ENCODE measurements around the gene PEAR1. TPM values are rescaled to one million over a fixed set of nuclear protein-coding genes. Genes with fewer than 3 reads are reported as not detected.
A peak's percentile ranks its signal among the peaks of the same experiment; 100 is the strongest.

The PEAR1 gene
- total and polyA plus RNA-seq, 2 donors (not counting 1 experiment from before 2014, with no cell fraction given) = 2.6 to 41.5 TPM

DNA sequence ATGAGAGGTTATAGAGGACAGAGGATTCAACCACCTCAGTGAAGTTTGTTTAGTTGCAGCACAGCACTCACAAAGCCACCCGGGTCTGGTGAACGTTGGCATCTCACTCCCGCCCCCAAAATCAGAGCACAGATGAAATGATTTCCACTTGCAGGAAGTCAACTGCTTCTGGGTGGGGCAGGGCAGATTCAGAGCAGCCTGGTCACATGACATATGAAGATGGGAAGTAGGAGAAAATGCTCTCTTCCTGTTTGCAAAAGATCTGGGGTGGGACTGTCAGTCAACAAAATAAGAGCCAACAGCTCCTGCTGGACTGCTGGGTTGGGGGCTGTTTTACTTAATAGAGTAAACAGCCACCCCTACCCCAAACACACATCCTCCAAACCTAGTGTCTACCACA, 70.1 kb downstream of the PEAR1 start:
- H3K36me3 ChIP-seq (ENCODE audit: control insufficient read depth, insufficient read depth, low read length) = peaks cover 9% of the 10 kb centered on the region
- H3K4me2 ChIP-seq (ENCODE audit: extremely low read depth, insufficient read depth, low read length) = no peak overlapping the region
- no peak overlapping the region for H2AFZ ChIP-seq (ENCODE audit: low read length)
- TF ChIP-seq EZH2 (IDR thresholded peaks at IDR 0.05; ENCODE audit: low read length, missing control alignments) = no peak
- TF ChIP-seq, protein P1, sequence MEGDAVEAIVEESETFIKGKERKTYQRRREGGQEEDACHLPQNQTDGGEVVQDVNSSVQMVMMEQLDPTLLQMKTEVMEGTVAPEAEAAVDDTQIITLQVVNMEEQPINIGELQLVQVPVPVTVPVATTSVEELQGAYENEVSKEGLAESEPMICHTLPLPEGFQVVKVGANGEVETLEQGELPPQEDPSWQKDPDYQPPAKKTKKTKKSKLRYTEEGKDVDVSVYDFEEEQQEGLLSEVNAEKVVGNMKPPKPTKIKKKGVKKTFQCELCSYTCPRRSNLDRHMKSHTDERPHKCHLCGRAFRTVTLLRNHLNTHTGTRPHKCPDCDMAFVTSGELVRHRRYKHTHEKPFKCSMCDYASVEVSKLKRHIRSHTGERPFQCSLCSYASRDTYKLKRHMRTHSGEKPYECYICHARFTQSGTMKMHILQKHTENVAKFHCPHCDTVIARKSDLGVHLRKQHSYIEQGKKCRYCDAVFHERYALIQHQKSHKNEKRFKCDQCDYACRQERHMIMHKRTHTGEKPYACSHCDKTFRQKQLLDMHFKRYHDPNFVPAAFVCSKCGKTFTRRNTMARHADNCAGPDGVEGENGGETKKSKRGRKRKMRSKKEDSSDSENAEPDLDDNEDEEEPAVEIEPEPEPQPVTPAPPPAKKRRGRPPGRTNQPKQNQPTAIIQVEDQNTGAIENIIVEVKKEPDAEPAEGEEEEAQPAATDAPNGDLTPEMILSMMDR (conservative IDR thresholded peaks at IDR 0.05 in 1 of 2, IDR thresholded peaks at IDR 0.05 in 1 of 2; ENCODE audit: low read depth in 1 of 2, low read length in 2 of 2) = no peak
- H3K4me1 ChIP-seq (ENCODE audit: control insufficient read depth, extremely low read depth, insufficient read depth, low read length) = no peaks in the 10 kb centered on the region
- no peak overlapping the region for H3K27ac ChIP-seq (ENCODE audit: insufficient read depth, low read length)
- no peak overlapping the region for H3K4me3 ChIP-seq (replicated peaks in 1 of 4; ENCODE audit: control extremely low read depth in 1 of 4, insufficient read depth in 1 of 4, low read depth in 3 of 4, low read length in 4 of 4)
- no peaks in the 10 kb centered on the region for H3K79me2 ChIP-seq (ENCODE audit: control insufficient read depth, insufficient read depth, low read length)
- no peaks in the 10 kb centered on the region for H4K20me1 ChIP-seq (ENCODE audit: control insufficient read depth, extremely low read depth, insufficient read depth, low read length)
- no peaks in the 10 kb centered on the region for H3K27me3 ChIP-seq (ENCODE audit: control insufficient read depth, insufficient read depth, low read length)
- no peaks in the 10 kb centered on the region for H3K9me3 ChIP-seq (ENCODE audit: control insufficient read depth, insufficient read depth, low read depth, low read length)
- peak in 1 of 2 donors; percentile 3 for DNase-seq (ENCODE audit: low read depth in 2 of 2)
- H3K9ac ChIP-seq (ENCODE audit: insufficient read depth, low read length) = no peak overlapping the region

DNA sequence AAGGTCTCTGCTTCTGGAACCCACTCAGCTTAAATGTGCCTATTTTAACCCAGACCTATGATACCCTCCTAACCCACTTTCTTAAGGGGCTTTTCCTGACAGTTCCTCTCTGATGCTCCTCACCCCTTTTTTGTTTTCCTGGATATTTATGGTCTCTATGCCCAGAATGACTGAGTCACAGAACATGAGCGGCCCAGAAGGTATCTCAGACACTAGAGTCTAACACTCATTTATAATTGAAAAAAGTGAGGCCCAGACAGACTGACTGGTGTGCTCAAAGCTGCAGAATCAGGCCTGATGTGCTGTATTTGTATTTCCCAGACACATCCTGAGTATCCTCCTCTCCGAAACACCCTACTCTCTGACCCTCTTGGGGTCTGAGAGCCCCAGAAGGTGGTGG, 70.9 kb downstream of the PEAR1 start:
- no peaks in the 10 kb centered on the region for H4K20me1 ChIP-seq (ENCODE audit: control insufficient read depth, extremely low read depth, insufficient read depth, low read length)
- H3K27me3 ChIP-seq (ENCODE audit: control insufficient read depth, insufficient read depth, low read length) = no peaks in the 10 kb centered on the region
- H3K36me3 ChIP-seq (ENCODE audit: control insufficient read depth, insufficient read depth, low read length) = peaks cover 9% of the 10 kb centered on the region
- H3K4me3 ChIP-seq (replicated peaks in 1 of 4; ENCODE audit: control extremely low read depth in 1 of 4, insufficient read depth in 1 of 4, low read depth in 3 of 4, low read length in 4 of 4) = no peak overlapping the region
- H3K27ac ChIP-seq (ENCODE audit: insufficient read depth, low read length) = no peak overlapping the region
- H3K9ac ChIP-seq (ENCODE audit: insufficient read depth, low read length) = no peak overlapping the region
- H3K79me2 ChIP-seq (ENCODE audit: control insufficient read depth, insufficient read depth, low read length) = no peaks in the 10 kb centered on the region
- no peaks in the 10 kb centered on the region for H3K9me3 ChIP-seq (ENCODE audit: control insufficient read depth, insufficient read depth, low read depth, low read length)
- H2AFZ ChIP-seq (ENCODE audit: low read length) = no peak overlapping the region
- no peak for DNase-seq (ENCODE audit: low read depth in 2 of 2)
- no peak overlapping the region for H3K4me2 ChIP-seq (ENCODE audit: extremely low read depth, insufficient read depth, low read length)
- TF ChIP-seq EZH2 (IDR thresholded peaks at IDR 0.05; ENCODE audit: low read length, missing control alignments) = no peak
- TF ChIP-seq, protein P1 (conservative IDR thresholded peaks at IDR 0.05 in 1 of 2, IDR thresholded peaks at IDR 0.05 in 1 of 2; ENCODE audit: low read depth in 1 of 2, low read length in 2 of 2) = no peak
- no peaks in the 10 kb centered on the region for H3K4me1 ChIP-seq (ENCODE audit: control insufficient read depth, extremely low read depth, insufficient read depth, low read length)

Other genes with a start within 250 kb of the PEAR1 start
- 44.2 and 87.4 TPM in 2 replicates for gene NES, start 216.3 kb upstream of the PEAR1 start, total RNA-seq
- gene NES, start 216.3 kb upstream of the PEAR1 start, polyA plus RNA-seq = 23.0 and 34.6 TPM in 2 replicates
- gene CRABP2, start 188.1 kb upstream of the PEAR1 start, total RNA-seq = 33.4 and 70.4 TPM in 2 replicates
- 48.9 and 184 TPM in 2 replicates for gene CRABP2, start 188.1 kb upstream of the PEAR1 start, polyA plus RNA-seq
- 12.6 and 17.3 TPM in 2 replicates for gene METTL25B, start 165.2 kb upstream of the PEAR1 start, total RNA-seq
- 5.5 and 6.4 TPM in 2 replicates for gene METTL25B, start 165.2 kb upstream of the PEAR1 start, polyA plus RNA-seq
- gene ISG20L2, start 165.0 kb upstream of the PEAR1 start, total RNA-seq = 5.4 and 5.8 TPM in 2 replicates
- gene ISG20L2, start 165.0 kb upstream of the PEAR1 start, polyA plus RNA-seq = 23.6 and 29.9 TPM in 2 replicates
- 39.8 and 58.8 TPM in 2 replicates for gene MRPL24, start 152.6 kb upstream of the PEAR1 start, total RNA-seq
- 67.2 and 108 TPM in 2 replicates for gene MRPL24, start 152.6 kb upstream of the PEAR1 start, polyA plus RNA-seq
- gene HDGF, start 142.0 kb upstream of the PEAR1 start, total RNA-seq = 108 and 138 TPM in 2 replicates
- 99.1 and 126 TPM in 2 replicates for gene HDGF, start 142.0 kb upstream of the PEAR1 start, polyA plus RNA-seq
- gene PRCC, start 126.2 kb upstream of the PEAR1 start, total RNA-seq = 10.5 and 13.2 TPM in 2 replicates
- gene PRCC, start 126.2 kb upstream of the PEAR1 start, polyA plus RNA-seq = 52.0 and 75.8 TPM in 2 replicates
- not detected in 2 replicates for gene SH2D2A, start 76.9 kb upstream of the PEAR1 start, total RNA-seq
- gene SH2D2A, start 76.9 kb upstream of the PEAR1 start, polyA plus RNA-seq = not detected in 2 replicates
- not detected in 2 replicates for gene INSRR, start 34.6 kb upstream of the PEAR1 start, total RNA-seq
- not detected in 2 replicates for gene INSRR, start 34.6 kb upstream of the PEAR1 start, polyA plus RNA-seq
- not detected in 2 replicates for gene NTRK1, start 32.9 kb upstream of the PEAR1 start, total RNA-seq
- not detected in 2 replicates for gene NTRK1, start 32.9 kb upstream of the PEAR1 start, polyA plus RNA-seq
- not detected in 2 replicates for gene LRRC71, start 26.9 kb downstream of the PEAR1 start, total RNA-seq
- gene LRRC71, start 26.9 kb downstream of the PEAR1 start, polyA plus RNA-seq = 0.16 and 1.8 TPM in 2 replicates
- gene ARHGEF11, start 152.0 kb downstream of the PEAR1 start, total RNA-seq = 28.0 and 29.1 TPM in 2 replicates
- gene ARHGEF11, start 152.0 kb downstream of the PEAR1 start, polyA plus RNA-seq = 12.8 and 19.5 TPM in 2 replicates
- gene ETV3L, start 206.1 kb downstream of the PEAR1 start, total RNA-seq = not detected in 2 replicates
- not detected in 2 replicates for gene ETV3L, start 206.1 kb downstream of the PEAR1 start, polyA plus RNA-seq
- gene ETV3, start 244.7 kb downstream of the PEAR1 start, total RNA-seq = 11.3 and 11.4 TPM in 2 replicates
- 8.9 and 9.9 TPM in 2 replicates for gene ETV3, start 244.7 kb downstream of the PEAR1 start, polyA plus RNA-seq

Measured in fibroblast of lung (primary cell).